HG03439 (cell line): Measurements from ENCODE around the gene ST3GAL5.

Experiments
- ATAC-seq: cut with Tn5 transposase; IDR thresholded peaks from one replicate; pipeline ENCODE4 v1.9.1; 2021; ENCODE audit warnings: mild to moderate bottlenecking, moderate library complexity; ENCODE audit not compliant: unreplicated experiment

Gene ST3GAL5

GRCh38 chr2:85917887-85918795 lies 29.4 kb upstream of the ST3GAL5 start:
- ATAC-seq = no peak

DNA sequence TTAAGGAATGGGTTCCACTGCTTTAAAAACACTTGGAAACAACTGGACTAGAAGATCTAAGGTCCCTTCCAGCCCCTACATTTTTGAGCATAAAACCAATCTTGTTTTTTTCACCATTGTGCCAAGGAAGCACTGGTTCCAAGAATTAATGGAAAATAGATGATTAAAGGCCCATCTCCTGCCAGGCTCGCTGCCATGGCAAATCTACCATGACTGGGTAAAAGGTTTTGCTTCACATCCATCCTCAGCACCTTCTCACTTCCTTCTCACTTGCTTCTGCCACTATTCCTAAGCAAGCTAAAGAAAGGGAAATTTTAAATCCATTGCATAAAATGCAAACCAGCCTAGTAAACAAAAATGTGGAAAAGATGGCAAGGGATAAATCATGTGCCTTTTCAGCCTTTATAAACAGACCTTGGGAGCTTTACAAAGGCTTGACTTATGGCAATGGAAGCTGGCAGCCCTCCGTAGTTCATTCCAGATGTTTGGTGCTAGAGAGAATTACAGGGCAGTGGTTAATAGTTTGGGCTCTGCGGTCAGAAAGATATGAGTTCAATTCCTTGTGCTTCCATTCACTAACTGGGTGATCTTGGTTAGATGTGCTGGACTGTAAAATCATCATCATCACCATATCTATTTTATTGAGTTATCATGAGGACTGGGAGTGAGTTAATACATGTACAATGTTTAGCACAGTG lies 27.0 kb upstream of the ST3GAL5 start:
- no peak for ATAC-seq

GRCh38 chr2:85914922-85915321 lies 26.1 kb upstream of the ST3GAL5 start:
- no peak for ATAC-seq

DNA sequence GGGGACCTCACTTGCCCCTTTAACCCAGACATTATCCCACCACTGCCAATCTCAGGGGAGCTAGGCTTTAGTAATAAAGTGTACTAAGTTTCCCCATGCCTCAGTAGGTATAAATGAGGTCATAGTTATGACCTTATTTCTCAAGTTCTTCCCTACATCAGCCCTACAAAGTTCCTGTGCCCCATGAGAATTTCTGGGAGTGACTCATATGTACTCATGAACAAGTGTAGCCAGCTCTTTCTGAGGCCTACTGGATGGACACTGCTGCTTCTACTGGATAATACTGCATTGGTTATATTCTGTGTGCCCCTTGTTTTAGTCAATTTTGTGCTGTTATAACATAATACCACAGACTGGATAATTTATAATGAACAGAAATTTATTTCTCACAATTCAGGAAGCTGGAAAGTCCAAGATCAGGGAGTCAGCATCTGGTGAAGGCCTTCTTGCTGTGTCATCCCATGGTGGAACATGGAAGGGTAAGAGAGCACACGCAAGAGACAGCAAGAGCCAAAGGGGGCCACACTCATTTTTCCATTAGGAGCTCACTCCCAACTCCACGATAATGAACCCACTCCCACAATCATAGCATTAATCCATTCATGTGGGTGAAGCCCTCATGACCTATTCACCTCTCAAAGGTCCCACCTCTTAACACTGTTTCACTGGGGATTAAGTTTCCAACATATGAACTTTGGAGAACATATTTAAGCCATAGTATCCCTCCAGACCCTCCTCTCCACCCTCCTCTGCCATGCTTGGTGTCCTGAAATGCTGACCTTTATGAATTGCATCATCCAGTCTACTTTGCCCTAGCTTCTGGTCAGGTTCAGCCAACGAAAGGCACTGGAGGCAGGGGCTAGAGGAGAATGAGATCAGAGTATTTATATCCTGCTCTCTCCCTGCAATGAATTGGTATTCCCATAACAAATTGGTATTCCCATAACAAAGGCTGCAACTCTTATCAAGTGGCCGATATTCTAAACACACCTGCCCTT lies 25.4 kb upstream of the ST3GAL5 start:
- ATAC-seq = no peak

DNA sequence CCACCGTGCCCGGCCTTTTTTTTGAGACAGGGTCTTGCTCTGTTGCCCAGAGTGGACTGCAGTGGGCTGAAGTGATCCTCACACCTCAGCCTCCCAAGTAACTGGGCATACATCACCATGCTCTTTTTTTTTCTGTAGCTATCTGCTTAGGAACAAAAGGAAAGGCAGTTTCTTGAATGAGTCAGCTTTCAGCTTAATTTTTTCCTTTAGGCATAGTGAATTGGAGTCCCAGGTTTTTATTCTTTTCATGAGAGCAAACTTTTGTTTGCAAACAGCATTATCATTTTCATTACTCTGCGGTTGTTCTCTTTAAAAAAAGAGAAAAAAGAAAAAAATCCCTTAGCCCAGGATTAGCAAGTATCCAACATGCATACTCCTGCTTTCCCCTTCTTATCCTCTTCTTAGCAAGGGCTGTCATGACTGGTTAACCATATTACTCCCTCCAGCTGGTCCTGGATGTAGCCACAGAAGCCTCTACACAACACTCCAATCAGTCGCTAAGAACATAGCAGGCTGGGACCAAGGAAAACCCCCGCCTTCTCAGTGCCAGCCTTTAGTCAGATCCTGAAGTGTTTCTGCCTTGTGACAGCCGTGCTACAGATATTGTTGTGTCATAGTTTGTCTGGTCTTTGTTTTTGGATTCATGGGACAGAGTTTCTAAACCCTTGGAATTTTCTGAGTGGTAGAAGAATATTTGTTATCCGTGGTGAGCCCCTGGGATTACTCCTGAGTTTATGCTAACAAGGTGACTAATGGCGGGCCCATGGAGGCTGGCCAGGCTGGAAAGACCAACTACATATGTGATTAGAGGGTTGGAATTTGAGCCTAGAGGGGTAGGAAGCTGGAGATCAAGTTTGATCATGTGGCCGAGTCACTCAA lies 23.3 kb upstream of the ST3GAL5 start:
- ATAC-seq = no peak

GRCh38 chr2:85911097-85911496 lies 22.3 kb upstream of the ST3GAL5 start:
- no peak for ATAC-seq

- no peak for ATAC-seq
Measured at GRCh38 chr2:85909005-85909404, 20.2 kb upstream of the ST3GAL5 start.

DNA sequence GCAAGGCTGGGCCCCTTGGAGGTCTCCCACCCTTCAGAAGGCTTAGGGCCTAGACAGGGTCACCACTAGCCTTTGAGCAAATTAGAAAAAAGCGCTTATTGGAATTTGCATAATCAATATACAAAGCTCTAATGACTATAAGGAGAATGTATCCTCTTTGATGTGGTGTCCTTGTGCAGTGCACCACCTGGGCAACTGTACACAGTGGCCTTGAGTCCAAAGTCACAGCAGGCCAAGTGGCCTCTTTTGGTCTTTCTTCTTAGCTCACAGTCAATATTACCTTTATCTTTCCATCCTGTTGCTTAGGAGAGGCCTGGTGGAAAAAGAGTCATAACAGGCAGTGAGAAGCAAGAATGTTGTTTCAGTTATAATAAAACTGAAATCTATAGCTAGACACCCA lies 19.7 kb upstream of the ST3GAL5 start:
- ATAC-seq = no peak

DNA sequence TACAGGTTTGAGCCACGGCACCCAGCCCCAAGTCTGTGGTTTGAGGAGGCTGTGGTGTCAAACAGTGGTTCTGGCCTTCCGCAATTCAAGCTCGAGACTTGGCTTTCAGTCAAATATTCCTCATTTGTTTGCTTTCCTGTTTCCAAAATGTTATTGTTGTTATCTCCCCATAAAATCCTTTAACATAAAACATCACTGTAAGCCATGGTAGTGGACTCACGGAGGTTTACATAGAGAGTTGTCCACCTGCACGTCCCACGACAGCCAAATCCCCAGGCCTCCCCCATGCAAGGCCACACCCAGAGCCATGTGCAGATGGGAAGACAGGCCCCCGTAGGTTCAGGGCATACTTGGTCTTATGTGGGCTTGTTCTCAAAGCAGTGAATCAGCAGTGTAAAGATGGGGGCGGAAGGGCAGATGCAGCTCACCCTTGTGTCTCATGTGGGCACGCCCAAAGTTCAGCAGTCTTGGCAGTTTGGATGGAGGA lies 18.9 kb upstream of the ST3GAL5 start:
- ATAC-seq = no peak

GRCh38 chr2:85906748-85907147 lies 18.0 kb upstream of the ST3GAL5 start:
- no peak for ATAC-seq

GRCh38 chr2:85905891-85906290 lies 17.1 kb upstream of the ST3GAL5 start:
- ATAC-seq = no peak

- ATAC-seq = no peak
Measured at GRCh38 chr2:85905187-85905666, 16.4 kb upstream of the ST3GAL5 start.

DNA sequence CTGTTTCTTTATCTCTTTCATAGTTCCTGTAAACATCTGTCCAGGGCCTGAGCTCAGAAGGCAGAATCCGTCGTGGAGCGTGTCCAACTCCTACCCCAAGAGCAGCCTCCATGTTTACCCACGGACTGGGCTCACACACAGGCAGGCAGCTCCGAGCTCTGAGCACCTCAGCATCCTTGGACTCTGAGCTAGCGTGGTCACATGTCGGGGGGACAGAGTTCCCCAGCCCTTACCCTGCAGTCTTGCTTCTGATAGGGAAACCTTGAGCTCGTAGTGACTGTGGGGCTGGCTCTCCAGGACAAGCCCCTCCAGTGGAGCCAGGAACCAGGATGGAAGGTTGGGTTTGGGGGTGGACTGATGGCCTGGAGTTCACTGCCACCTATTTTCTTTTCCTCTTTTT lies 15.1 kb upstream of the ST3GAL5 start:
- ATAC-seq = no peak

DNA sequence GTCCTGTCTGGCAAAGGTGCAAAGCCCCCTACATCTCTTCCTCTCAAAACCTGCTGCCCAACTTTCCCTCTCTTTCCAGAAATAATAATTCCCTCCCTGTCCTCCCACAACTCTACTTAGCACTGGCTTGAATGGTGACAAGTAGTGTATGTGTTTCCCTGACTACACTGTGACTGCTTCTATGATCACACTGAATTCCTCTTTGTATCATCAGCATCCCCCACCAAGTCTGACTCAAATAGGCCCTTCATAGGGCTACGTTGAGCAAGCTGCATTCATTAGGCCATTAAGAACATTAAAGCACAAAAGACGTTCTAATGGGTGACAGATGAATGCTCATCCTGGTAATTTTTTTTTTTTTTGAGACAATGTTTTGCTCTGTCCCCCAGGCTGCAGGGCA lies 13.7 kb upstream of the ST3GAL5 start:
- no peak for ATAC-seq

DNA sequence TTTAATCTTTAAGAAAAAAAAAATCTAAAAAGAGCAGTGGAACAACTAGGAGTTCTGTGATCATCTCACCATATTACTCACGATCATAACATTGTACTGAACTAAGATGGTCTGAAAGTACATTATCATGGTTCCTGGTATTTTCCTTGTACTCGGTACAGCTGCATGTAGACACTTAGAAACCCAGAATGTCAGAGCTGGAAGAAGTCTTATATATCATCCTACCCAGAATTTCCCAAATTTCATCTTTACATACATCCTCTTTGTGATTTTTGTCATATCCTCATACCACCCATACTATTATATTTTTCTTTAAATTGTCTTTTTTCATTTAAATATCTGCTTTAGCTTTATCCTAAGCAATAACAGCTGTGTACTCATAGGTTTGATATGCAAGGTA lies 12.4 kb upstream of the ST3GAL5 start:
- ATAC-seq = no peak

DNA sequence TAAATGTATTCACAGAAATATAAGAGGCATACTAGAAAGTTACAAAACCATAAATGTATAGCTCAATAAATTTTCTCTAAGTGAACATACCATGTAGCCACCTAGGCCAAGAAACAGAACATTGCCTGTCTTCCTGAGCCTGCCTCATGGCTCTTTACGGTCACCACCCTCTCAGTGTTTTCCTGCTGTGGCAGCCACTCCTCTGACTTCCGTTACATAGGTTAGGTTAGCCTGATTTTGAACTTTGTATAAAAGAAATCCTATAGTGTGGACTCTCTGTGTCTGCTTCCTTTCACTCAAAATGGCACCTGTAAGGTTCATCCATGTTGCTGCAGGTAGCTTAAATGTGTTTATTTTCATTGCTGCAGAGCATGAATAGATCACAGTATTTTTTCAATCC lies 11.6 kb upstream of the ST3GAL5 start:
- ATAC-seq = no peak

- no peak for ATAC-seq
Measured at GRCh38 chr2:85899849-85900248, 11.1 kb upstream of the ST3GAL5 start.

DNA sequence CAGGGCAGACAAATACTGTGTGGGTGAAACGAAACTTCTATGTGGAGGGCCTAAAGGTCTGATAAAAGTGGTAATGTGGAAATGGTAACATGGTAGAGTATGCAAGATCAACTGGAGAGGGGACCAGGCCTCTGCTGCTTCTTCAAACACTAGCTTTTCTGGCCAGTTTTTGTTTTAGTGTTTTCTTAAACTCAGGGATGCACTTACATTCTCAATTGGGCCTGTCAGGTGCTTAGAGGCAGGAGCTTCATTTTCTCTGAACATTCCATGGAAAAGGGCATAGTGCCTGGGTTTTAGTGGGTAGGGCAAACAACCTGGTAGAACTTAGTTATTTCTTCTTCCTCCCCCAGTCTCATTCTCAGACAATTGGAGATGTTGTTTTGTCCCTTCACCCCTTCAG lies 10.5 kb upstream of the ST3GAL5 start:
- no peak for ATAC-seq

DNA sequence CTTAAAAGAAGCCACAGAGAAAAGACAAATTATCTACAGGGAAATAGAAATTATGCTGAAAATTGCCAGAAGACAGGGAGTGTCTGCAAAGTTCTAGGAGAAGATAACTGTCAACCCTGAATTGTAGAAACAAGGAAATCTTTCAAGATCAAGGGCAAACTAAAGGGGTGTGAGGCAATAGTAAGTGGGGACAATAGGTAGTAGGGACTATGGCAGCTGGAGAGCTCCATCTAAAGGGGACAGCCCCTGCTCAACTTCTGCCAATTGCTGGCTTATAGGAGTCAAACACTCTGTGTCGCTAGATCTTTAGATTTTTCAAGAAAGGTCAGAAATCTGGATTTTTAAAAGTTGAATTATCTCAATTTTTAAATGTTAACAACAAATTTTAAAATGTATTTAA lies 10.1 kb upstream of the ST3GAL5 start:
- no peak for ATAC-seq
